GM21423 (cell line): Measurements from ENCODE around the gene TMEM130.
"Not testable (repeated sequence)": the region's sequence is repeated elsewhere in the genome, so short reads cannot be mapped to it uniquely, and the experiment has no call there.

Experiments
- ATAC-seq: cut with Tn5 transposase; IDR thresholded peaks from one replicate; pipeline ENCODE4 v1.9.1; 2021; ENCODE audit warnings: mild to moderate bottlenecking, moderate library complexity; ENCODE audit not compliant: unreplicated experiment

Gene TMEM130

DNA sequence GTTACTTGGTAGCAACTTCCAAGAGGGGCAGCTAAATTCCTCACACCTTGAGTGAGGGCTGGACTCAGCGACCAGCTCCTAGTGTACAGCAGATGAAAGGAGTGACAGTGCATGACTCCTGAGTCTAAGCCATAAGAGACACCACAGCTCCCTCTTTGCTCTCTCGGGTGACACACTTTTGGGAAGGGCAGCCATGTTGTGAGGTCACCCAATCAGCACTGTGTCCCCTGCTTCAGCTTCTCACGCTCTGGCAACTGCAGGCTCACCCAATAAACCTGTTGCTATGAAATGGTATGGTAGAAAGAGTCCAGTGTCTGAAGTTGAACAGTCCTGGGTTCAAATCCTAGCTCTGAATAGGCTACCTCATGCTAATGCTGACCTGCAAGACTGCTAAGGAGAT lies 20.9 kb downstream of the TMEM130 start:
- no peak for ATAC-seq

DNA sequence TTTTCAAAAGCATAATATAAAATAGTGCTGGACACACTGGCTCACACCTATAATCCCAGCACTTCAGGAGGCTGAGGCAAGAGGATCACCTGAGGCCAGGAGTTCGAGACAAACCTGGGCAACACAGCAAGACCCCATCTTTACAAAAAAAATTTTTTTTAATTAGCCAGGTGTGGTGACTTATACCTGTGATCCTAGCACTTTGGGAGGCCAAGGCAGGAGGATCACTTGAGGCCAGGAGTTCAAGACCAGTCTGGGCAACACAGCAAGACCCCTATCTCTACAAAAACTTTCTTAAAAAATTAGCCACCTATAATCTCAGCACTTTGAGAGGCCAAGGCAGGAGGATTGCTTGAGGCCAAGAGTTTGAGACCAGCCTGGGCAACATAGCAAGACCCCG lies 27.3 kb downstream of the TMEM130 start:
- not testable (repeated sequence) for ATAC-seq

- ATAC-seq: no peak
These were observed 28.4 kb downstream of the TMEM130 start for GRCh38 chr7:98841179-98841997.

DNA sequence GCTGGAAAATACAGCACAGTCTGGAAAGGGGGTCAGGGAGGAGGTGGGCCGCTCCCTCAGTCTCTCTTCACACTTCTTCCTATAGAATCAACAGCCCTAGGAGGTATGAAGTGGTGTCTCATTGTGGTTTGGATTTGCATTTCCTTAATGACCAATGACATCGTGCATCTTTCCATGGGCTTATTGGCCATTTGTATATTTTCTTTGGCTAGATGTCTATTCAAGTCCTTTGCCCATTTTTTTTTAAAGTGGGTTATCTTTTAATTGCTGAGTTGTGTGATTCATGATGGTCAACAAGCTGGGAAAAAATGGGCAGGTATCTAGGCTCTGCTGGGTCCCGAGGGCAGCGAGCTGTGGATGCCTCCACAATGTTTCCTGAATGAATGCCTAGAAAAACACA lies 29.1 kb downstream of the TMEM130 start:
- ATAC-seq: no peak

- ATAC-seq: no peak
These were observed 29.7 kb downstream of the TMEM130 start for GRCh38 chr7:98840096-98840495.

- no peak for ATAC-seq
These were observed 32.2 kb downstream of the TMEM130 start for GRCh38 chr7:98837630-98837972.

DNA sequence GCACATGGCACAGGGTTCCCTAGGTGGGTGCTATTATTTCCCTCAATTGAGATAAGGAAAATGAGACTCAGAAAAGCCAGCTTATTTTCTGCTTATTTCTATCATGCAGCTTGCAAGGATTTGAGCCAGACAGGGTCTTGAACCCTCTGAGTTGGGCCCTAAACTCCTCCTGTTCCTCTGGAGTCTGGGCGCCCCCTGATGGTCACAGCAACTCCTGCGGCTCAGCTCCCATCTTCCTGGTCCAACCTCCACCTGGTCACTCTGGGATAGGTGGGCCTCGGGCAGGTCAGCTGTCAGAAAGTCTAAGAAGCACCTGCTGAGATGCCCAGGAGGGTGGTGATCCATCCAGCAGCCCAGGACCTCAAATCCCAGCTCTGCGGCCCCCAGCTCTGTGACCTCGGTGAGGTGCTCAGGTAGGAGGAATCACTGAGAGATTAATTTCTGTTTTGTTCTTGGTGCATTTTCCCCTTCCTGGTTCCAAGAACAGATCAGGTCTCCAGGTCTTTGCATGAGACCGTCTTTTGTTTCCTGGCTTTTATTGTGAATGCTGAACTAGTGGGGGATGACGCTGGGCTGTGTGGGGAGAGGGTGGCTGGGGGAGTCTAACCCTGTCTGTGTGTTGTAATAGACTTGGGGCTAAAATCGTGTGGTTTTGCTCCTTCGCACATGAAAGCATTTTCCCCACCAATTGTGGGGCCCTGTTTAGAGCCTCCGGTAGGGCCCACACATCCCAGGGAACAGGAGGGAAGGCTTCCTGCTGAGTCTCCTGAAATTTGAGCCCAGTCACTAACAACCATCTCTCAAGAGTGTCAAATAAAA lies 32.8 kb downstream of the TMEM130 start:
- ATAC-seq: no peak

DNA sequence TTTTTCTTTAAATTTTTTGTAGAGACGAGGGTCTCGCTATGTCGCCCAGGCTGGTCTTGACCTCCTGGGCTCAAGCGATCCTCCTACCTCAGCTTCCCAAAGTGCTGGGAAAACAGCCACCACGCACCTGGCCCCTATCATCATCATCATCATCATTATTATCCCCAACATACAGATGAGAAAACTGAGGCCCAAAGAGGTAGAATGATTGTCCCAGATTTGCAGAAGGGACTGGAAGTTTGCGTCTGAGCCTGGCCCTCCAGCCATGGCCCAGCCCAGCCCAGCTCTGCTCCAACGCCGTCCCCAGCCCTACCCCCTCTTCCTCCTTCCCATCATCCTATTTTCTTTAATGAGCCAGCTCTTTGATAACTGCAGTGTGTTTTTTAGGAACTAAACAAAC lies 34.9 kb downstream of the TMEM130 start:
- no peak for ATAC-seq

- ATAC-seq: no peak
These were observed 36.8 kb downstream of the TMEM130 start for GRCh38 chr7:98833022-98833421.

DNA sequence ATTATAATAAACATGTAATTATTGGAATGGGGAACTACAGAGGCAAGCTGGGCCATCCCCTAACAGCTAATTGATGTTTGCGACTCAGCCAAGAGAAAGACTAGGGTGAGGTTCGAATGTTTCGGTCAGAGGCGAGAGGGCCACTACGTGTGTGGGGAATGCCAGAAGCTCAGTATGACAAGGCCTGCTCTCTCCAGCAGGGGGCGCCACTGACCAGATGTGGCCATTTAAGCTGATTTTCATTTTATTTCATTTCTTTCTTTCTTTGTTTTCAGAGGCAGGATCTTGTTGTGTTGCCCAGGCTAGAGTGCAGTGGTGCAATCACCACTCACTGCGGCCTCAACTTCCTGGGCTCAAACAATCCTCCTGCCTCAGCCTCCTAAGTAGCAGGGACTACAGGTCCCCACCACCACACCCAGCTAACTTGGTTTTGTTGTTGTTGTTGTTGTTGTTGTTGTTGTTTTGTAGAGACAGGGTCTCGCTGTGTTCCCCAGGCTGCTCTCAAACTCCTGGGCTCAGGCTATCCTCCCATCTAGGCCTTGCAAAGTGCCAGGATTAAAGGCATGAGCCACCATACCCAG lies 38.1 kb downstream of the TMEM130 start:
- no peak for ATAC-seq

GRCh38 chr7:98830972-98831548 lies 38.8 kb downstream of the TMEM130 start:
- no peak for ATAC-seq

- no peak for ATAC-seq
These were observed 41.4 kb downstream of the TMEM130 start for GRCh38 chr7:98828368-98828767.

- no peak for ATAC-seq
These were observed 42.6 kb downstream of the TMEM130 start for GRCh38 chr7:98827258-98827657.

GRCh38 chr7:98826811-98827231 lies 43.0 kb downstream of the TMEM130 start:
- no peak for ATAC-seq

DNA sequence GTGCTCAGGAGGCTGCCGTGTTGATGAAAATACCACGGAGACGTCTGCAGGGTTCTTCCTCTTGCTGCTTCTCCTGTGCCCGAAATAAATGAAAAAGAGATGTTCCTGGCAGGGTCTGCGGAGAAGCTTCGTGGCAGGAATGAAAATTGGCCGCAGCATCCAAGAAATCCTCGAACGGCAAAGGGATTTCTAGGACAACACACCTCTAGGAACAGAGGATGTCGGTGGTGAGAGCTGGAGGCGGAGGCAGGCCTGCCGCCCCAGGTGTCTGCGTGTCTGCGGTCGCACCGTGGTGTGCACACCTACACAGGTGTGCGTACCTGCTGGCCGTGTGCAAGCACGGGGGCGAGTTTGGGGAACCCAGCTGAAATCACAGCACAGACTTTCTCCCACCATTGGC lies 43.4 kb downstream of the TMEM130 start:
- no peak for ATAC-seq

DNA sequence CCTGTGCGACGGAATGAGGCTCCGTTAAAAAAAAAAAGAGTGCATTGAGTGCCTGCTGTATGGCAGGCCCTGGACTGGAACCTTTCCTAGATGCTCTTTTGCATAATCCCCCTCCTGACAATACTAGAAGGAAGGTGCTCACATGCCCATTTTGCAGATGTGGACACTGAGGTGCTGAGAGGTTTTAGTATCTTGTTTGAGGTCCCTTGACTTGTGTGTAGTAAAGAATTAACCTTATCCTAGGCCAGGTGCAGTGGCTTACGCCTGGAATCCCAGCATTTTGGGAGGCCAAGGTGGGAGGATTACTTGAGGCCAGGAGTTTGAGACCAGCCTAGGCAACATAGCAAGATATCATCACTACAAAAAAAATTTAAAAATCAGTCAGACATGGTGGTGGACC lies 46.6 kb downstream of the TMEM130 start:
- ATAC-seq: no peak

GRCh38 chr7:98821348-98821747 lies 48.5 kb downstream of the TMEM130 start:
- no peak for ATAC-seq

DNA sequence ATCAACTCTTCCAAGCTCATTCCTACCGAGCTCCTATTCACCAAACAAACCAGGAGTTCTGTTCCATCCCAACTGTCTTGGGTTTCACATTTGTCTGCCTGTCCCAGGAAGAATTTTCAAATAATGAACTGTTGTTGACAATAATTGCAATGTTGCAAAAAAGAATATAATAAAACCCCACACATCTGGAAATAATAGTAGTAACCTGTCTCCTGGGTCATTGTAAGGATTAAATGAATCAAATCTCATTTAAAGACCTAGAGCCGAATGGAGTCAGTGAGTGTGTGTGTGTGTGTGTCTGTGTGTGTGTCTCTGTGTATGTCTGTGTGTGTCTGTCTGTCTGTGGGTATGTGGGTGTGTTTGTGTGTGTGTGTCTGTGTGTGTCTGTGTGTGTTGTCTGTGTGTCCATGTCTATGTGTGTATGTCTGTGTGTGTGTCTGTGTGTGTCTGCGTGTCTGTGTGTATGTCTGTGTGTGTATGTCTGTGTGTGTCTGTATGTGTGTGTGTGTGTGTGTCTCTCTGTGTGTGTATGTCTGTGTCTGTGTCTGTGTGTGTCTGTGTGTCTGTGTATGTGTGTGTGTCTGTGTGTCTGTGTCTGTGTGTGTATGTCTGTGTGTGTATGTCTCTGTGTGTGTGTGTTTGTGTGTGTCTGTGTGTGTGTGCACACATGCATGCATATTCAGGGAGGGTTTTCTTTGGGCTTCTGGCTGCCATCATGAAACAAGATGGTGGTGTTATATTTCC lies 52.7 kb downstream of the TMEM130 start:
- no peak for ATAC-seq

GRCh38 chr7:98816241-98816640 lies 53.6 kb downstream of the TMEM130 start:
- no peak for ATAC-seq

DNA sequence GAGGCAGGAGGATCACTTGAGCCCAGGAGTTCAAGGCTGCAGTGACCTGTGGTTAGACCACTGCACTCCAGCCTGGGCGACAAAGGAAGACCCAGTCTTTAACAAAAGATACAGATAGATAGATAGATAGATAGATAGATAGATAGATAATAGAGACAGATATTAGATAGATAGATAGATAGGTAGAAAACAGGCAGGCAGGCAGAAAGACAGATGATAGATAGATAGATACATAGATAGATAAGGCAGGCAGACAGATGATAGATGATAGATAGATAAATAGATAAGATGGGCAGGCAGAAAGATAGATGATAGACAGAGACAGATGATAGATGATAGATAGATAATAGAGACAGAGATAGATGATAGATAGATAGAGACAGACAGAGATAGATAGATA lies 54.5 kb downstream of the TMEM130 start:
- ATAC-seq: no peak

DNA sequence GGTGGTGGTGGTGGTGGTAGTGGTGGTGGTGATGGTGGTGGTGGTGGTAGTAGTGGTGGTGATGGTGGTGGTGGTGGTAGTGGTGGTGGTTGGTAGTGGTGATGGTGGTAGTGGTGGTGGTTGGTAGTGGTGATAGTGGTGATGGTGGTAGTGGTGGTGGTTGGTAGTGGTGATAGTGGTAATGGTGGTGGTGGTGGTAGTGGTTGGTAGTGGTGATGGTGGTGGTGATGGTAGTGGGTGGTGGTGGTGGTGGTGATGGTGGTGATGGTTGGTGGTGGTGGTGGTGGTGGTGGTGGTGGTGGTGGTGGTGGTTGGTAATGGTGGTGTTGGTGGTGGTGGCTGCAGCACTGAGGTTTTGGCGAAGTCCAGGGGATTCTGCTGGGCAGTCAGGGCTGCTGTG lies 58.5 kb downstream of the TMEM130 start:
- no peak for ATAC-seq
